HG03135 (cell line): Measurements from ENCODE around the gene NOS2.
"Not testable (repeated sequence)": the region's sequence is repeated elsewhere in the genome, so short reads cannot be mapped to it uniquely, and the experiment has no call there.

Experiments
- ATAC-seq: cut with Tn5 transposase; IDR thresholded peaks from one replicate; pipeline ENCODE4 v1.9.1; 2021; ENCODE audit warnings: mild to moderate bottlenecking, moderate library complexity; ENCODE audit not compliant: unreplicated experiment

The NOS2 gene

DNA sequence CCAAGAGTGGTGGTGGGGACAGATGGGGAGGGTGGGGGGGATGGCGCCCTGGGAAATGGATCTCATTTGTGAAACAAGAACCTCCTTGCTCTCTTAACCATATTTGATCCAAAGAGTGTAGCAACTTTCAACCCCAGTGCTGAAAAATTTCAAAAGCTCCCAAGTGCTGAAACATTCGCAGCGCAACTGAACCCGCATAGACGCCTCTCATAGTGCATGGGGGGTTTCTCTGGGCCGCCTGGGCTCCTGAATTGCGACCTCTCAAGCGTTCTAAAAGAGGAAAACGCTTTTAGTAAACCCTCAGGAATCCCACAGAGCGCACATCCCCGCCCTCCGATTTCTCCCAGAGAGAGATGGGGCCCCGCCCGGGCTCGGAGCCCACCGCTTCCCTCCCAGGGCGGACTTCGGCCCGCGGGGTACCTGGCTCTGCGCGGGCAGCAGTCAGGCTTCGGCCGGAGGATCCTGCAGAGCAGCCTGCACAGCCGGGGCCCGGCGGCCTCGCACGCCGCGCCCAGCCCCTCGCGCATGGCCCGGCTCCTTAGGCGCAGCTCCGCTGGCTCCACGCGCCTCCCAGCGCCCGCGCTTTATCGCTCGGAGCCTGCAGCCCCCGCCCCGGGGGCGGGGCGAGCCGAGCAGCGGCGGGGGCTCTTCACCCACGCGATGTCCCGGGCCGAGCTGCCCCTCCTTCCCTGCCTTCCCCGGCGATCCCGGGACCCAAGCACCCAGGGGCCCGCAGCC lies 7.0 kb downstream of the NOS2 start:
- no peak for ATAC-seq

DNA sequence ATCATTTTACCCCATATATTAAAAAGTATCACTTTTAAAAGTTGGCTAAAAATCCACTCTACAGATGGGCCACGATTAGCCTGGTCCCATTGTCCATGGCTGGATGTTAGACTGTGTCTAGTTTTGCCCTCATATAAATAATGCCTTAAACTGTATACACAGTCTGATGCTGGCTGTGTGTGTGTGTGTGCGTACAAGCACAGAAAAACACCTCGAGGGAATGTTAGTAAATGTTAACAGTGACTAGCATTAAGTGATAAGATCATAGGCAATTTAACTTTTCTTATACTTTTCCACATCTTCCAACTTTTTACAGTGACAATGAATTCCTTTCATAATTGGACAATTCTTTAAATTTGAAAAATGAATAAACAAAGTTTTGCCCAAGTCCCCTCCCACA lies 8.2 kb downstream of the NOS2 start:
- ATAC-seq, result no peak

DNA sequence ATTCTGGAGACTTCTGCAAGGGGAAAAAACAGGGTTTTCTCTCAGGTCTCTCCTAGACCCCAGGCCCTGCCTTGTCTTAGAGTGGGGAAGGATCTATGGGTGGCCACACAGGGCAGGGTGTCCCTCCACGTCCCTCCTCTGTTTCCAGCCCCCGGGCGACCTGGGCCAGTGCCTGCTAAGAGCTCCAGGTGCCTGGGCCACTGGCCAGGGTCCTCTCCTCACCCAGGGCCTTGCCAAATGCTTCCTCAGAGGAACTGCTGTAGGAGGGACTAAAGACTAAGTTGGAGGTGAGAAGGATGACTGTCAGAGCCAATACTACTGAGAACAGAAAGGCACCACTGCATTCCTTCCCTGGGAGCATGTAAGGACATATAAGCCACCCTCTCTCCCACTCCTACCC lies 11.4 kb downstream of the NOS2 start:
- no peak for ATAC-seq

DNA sequence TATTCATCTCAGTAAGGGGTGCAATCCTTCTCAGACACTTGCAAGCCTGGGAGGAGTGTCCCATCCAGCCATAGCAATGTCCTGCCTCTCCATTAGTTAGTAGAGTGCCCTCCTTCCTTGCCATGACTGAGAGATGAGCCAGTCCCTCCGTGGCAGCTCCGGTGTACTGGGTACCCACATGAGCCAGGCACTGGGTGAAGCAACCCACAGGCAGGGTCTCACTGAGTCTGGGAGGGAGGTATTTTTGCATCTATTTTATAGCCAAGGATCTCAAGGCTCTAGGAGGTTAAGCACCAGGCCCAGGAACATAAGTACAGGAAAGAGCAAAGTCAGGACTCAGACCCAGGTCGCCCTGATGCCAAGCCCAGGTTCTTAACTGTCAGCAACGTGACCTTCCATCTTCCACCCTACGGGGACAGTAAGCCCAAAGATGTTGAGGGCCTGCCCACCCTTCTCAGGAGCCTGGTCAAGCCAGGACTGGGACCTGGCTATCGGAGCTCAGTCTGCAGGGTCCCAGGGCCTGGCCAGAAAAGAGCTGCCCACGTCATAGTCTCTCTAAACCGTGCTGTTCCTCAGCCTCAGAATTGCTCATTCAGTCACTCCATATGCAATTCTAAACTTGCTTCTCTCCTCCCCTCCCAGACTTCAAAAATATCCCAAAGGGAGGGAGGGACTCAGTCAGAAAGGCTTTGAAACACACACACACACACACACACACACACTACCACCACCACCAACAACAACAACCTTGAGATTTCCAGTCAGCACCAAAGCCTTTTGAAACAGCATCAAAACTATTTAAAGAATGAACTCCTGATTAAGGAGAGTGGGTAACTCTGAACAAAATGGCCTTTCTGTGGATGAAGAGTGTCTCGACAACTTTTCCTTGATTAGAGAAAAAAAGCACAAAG lies 16.6 kb downstream of the NOS2 start:
- ATAC-seq, result no peak

DNA sequence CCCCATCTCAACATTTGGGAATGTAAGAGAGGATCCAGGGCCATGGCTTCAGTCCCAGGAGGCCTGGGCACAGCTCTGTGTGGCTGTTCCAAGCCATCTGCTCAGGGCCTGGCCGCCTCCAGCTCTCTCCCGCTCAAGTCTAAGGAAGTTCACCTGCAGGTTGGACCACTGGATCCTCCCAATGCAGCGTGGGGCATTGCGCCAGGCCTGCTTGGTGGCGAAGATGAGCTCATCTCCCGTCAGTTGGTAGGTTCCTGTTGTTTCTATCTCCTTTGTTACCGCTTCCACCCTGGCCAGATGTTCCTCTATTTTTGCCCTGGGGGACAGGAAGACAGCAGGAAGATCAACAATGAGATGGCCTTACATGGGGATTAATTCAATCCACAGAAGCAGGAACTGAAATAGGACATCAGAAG lies 17.5 kb downstream of the NOS2 start:
- ATAC-seq, result no peak

DNA sequence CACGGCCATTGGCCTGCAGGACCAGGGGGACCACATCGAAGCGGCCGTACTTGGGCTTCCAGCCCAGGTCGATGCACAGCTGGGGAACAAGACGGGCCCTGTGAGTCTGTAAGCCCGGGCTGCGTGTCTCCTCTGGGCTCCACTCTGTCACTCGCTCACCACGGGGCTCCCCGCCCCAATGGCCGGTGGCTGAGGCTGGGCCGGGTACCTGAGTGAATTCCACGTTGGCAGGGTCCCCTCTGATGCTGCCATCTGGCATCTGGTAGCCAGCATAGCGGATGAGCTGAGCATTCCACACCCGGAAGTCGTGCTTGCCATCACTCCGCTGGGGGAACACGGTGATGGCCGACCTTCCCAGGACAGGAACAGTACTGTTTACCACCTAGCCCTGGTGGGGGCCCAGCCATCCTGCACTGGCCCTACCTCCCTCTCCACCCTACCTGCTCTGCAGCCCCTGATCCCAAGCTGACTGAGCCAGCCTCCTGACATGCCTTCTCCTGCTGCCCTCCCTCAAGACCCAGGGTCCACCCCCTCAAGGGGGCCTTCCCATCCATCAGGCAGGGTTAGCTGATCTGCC lies 19.4 kb downstream of the NOS2 start:
- no peak for ATAC-seq

DNA sequence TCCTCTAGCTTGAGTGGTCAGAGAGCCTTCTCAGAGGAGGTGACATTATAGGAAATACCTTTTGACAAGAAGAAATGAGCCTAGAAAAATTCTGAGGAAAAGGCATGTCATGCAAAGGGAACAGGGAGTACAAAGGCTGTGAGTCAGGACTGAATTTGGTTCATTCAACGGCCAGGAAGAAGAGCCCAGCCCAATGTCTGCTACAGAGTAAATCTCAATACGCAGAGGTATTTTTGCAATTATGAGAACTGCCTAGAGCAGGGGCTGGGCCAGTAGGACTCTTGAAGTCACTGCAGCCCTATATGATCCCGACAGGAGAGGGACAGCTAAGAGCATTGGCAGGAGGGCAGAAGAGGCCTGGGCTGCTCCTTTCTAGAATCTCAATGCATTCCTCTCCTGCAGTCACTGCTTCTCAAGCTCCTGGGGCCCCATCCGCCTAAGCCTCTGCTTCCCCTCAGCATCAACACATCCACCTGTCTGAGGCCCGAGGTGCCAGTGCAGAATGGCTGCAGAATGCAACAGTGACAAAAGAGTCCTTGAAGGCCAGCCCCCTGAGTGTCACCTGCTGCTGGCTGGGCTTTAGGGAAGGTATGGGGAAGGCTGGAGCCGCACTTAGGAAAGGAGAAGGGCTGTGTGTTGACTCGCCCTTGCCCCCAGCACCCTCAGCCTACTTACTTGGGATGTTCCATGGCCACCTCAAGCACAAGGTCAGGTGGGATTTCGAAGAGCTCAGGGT lies 20.1 kb downstream of the NOS2 start:
- no peak for ATAC-seq

DNA sequence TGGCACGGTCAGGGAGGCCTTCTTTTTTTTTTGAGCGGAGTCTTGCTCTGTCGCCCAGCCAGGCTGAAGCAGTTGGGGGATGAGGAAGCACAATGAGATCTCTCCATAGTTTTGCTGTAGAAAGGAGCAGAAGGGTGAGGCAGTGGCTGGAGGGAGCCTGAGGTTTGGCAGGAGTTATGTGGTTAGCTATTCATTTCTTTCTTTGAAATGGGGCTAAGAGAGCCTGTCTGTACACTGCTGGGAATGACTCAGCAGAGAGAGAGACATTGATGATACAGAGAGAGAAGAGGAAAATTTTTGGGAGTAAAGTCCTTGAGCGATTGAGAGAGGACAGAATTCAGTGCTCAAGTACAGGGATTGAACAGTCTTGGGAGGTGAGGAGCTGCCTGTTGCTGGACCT lies 22.1 kb downstream of the NOS2 start:
- ATAC-seq, result no peak

DNA sequence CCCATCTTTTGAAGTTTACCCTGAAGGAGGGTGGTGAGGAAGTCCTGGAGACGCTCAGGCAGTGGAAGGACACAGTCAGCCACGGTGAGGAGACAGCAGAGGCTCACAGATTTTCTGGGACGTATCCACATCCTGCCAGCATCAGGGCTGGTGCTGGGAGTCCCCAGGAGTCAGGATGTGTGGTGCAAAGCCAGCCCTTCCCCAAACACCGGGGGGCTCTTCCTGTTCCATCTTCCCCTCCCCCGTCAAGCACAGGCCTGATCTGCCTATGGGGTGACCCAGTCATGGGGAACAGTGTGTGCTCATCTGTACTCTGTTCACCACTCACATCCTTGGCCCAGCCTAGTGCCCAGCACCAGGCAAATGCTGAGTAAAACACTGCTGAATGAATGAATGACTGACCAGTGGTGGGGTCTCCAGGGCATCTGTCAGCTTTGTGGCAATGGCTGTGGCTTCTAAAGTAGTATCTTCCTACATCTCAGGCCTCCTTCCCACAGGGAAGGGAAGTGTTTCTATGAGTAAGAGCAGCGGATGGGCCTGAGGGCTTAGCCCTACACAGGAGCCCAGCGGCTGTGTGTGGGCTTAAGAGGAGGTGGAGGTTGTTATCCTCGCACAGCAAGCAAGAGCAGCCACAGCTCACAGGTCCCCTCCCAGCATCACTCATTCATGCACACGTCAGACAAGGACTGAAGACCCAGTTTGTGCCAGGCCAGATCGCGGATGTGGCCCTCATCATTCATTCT lies 23.3 kb downstream of the NOS2 start:
- no peak for ATAC-seq

DNA sequence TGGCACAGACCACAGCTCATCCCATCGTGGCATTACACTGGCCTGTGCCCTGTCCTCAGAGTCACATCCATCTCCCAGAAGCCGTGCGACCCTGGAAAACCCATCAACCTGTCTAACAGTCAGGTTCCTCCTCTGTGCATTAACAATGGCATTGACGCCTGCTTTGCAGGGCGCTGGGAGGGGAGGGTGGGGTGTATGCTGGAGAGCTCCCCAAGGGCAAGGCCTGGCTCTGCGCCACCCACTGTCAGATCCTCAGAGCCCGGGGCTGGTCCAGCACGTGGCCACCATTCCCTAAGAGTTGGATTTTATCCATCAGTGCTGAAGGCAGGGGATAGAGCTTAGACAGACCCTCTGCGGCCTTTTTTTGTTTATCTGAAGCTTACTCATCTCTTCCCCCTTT lies 28.7 kb downstream of the NOS2 start:
- ATAC-seq, result no peak

DNA sequence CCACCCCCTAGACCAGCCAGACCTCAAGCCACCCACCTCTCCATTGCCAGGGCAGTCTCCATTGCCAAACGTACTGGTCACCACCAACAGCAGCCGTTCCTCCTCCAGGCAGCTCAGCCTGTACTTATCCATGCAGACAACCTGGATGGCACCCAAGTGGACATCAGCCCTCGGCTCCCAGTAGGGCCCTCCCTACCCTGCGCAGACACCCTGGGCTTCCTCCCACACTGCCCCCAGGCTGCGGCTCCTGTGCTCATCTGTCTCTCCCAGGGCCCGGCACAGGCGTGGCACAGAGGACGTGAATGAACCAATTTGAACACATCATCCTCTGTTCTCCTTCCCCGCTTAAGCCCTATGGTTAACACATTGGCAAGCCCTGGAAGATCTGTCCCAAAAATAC lies 29.5 kb downstream of the NOS2 start:
- no peak for ATAC-seq

DNA sequence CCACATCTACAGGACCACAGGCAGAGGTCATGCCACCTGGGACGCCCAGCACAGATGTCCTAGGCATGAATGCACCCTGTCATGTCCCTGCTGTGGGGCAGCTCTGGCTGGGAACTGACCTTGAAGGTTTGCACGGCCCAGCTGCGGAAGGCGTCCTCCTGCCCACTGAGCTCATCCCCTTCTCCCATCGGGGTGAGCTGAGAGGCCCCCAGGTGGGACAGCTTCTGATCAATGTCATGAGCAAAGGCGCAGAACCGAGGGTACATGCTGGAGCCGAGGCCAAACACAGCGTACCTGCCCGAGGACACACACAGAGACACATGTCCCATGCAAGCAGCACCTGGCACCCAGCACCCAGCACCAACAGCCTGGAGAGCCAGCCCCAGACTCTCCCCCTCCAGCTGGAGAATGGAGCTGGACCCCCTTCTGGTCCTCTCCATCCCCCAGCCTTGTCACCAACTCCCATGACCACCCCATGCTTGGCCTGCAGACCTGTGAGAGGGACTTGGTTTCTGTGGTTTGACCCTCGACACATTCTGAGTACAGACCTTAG lies 31.4 kb downstream of the NOS2 start:
- no peak for ATAC-seq

DNA sequence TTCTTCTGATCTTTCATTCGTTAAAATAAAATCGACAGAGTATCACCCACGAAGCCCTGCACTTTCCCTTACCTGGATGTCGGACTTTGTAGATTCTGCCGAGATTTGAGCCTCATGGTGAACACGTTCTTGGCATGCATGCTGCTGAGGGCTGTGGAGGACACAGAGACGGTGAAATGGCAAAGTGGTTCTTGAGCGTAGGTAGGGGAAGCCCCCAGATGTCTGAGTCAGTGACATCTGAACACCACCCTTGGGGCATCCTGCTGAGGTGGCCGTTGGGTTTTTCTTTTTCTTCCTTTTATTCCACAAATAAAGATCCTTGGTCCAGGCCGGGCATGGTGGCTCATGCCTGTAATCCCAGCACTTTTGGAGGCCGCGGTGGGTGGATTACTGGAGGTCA lies 33.9 kb downstream of the NOS2 start:
- no peak for ATAC-seq

DNA sequence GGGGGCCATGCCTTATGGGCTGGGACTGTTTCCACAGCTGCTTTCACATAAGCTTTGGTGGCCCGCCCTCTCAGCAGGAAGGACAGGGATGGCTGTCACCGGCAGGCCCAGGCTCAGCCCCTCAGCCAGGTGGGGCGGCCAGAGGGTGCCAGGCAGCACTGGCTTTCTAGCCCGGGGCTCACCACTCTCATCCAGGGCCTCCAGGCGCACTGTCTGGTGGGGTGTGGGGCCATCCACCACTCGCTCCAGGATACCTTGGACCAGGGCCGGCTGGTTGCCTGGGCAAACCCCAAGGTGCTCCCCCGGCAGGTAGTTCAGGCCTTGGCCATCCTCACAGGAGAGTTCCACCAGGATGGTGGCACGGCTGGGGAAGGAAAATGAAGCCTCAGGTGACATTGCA lies 35.0 kb downstream of the NOS2 start:
- ATAC-seq, result no peak

DNA sequence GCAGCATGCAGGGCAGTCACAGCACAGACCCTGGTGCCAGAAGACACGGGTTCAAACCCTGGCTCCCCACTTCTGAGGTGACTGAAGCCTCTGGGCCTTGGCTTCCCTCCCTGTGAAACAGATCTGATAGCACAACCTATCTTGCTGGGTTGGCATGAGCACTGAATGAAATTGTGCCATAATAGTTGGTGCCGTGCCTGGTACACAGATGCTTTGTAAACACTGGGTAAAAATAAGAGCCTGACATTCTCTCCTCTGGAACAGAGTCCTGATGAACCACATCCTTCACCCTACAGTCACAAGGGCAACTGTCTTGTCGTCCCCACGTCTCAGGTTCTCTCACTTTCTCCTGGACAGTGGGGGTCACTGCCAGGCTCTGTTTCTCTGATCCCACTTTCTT lies 35.7 kb downstream of the NOS2 start:
- no peak for ATAC-seq

DNA sequence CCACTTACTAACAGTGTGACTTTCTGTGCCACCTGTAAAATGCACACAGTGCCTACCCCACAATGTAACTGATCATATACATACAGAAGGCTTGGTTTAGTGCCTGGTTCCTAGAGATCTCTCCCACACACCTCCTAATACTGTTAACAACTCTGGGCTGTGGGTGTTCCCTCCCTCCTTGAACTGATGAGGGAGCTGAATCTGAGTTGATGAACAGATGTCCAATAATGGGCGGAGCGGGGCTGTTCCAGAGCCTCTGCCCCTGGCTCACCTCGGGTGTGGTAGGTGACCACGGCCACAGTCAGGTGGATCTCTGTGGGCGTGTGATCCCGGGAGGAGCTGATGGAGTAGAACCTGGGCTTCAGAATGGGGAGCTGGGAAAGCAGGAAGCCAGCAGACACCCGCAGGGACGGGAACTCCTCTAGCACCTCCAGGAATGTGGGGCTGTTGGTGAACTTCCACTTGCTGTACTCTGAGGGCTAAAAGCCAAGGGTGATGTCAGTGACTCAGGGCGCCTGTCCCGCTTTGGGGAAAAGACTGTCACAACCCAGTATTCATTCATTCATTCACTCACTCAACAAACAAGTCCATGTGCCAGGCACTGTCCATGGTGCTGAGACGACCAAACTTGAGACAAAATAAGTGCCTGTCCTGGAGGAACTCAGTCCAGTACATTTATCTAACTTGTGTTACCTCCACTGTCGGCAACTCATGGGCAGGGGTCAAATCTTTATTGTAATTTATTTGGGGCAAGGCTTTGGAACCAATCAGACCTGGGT lies 37.6 kb downstream of the NOS2 start:
- no peak for ATAC-seq

DNA sequence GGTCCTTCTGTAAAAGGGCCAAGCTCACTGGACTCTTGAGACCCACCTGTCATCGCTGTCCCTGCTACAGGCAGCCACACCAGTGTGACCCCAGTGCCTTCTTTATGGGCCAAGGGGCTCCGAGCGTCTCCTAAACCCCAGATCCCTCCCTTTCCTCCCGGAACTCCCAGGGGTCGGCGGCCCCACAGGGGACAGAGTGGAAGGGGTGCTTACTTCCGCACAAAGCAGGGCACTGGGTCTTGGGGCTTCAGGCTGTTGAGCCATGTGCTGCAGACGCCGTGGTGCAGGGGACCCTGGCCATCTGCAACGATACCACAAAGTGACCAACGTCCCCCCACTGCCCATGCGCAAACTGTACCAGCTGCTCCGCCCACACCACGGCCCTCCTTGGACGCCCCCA lies 39.4 kb downstream of the NOS2 start:
- not testable (repeated sequence) for ATAC-seq

DNA sequence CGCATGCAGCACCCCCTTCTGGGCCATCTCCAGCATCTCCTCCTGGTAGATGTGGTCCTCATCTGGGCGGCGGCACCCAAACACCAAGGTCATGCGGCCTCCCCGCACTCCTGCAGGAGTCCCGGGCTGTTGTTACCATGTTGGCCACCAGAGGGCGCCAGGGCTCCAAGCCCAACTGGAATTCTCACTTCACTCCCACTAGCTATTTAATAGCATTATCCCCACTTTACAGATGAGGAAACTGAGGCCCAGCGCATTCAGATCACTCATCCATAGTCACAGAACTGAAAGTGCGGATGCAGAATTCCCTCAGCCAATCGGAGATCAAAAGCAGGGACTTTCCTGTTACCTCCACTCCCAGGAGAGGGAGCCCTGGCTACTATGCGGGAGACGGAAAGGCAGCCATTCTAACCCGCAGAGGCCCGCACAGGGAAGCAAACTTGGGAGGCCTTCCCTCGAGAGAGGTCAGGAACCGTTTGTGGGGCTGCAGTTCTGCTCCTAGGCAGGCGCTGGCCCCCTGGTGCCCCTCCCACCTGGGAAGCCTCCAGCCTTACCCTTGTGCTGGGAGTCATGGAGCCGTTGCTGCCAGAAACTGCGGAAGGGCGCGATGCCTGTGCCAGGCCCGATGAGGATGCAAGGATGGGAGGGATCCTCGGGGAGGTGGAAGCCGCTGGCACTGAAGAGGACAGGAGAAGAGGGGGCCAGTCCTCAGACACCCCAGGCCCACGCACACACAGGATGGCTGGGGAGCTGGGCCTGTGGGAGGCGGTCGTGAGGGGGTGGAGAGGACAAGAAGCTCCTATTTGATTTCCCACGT lies 40.1 kb downstream of the NOS2 start:
- no peak for ATAC-seq

DNA sequence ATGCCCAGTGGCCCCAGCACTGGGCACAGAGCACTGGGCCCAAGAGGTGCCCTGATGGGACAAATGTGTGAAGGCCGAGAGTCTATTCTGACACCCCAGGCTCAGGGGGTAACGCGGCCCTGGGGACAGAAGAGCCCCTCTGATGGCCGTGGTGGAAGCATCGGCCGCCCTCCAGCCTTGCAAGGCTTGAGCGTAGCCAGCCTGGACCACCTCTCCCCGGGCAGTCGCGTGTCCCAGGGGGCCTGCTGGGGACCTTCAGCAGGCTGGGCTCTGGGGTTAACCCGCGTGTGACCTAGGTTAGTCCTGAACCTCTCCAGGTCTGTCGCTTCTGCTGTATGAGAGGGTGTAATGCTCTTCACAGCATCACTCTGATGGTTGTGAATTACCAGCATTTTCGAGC lies 40.8 kb downstream of the NOS2 start:
- ATAC-seq, result no peak
